Measurements from ENCODE around the gene PDE6B. TPM values are rescaled to one million over a fixed set of nuclear protein-coding genes. Genes with fewer than 3 reads are reported as not detected.
"Not testable (repeated sequence)": the region's sequence is repeated elsewhere in the genome, so short reads cannot be mapped to it uniquely, and the experiment has no call there.

PDE6B gene
- total RNA-seq, 1 donor from 2014 or later = 2.3 TPM

- H3K4me3 Mint-ChIP-seq (ENCODE audit: unreplicated experiment) = no peak overlapping the region
- peaks cover under 1% of the 10 kb centered on the region for H3K4me1 Mint-ChIP-seq (ENCODE audit: low read depth)
- DNase-seq (ENCODE audit: low spot score) = no peak
- TF ChIP-seq CTCF (IDR thresholded peaks at IDR 0.05) = no peak
- H3K27me3 Mint-ChIP-seq (ENCODE audit: low read depth) = peaks cover 10% of the 10 kb centered on the region
- no peaks in the 10 kb centered on the region for H3K36me3 Mint-ChIP-seq (ENCODE audit: low read depth)
- H3K27ac Mint-ChIP-seq (ENCODE audit: unreplicated experiment) = no peak overlapping the region
- H3K9me3 Mint-ChIP-seq (ENCODE audit: low read depth) = no peaks in the 10 kb centered on the region
Measured at GRCh38 chr4:692771-693554, 67.6 kb downstream of the PDE6B start.

GRCh38 chr4:694341-694940 is 69.1 kb downstream of the PDE6B start:
- H3K27me3 Mint-ChIP-seq (ENCODE audit: low read depth); H3K4me3 Mint-ChIP-seq (ENCODE audit: unreplicated experiment); H3K36me3 Mint-ChIP-seq (ENCODE audit: low read depth); H3K4me1 Mint-ChIP-seq (ENCODE audit: low read depth); H3K9me3 Mint-ChIP-seq (ENCODE audit: low read depth); H3K27ac Mint-ChIP-seq (ENCODE audit: unreplicated experiment); DNase-seq (ENCODE audit: low spot score): not testable (repeated sequence)

- peaks cover 5% of the 10 kb centered on the region for H3K27me3 Mint-ChIP-seq (ENCODE audit: low read depth)
Measured at GRCh38 chr4:699816-700580, 74.6 kb downstream of the PDE6B start.

GRCh38 chr4:700587-701264 is 75.4 kb downstream of the PDE6B start:
- Mint-ChIP-seq H3K27me3 (ENCODE audit: low read depth) (peaks cover 4% of the 10 kb centered on the region), H3K4me3 (ENCODE audit: unreplicated experiment) (no peak overlapping the region), H3K4me1 (ENCODE audit: low read depth) (peaks cover 2% of the 10 kb centered on the region), H3K9me3 (ENCODE audit: low read depth) (no peaks in the 10 kb centered on the region), H3K27ac (ENCODE audit: unreplicated experiment) (no peak overlapping the region), H3K36me3 (ENCODE audit: low read depth) (no peaks in the 10 kb centered on the region)
- no peak for DNase-seq (ENCODE audit: low spot score)
- peak; percentile 24 for TF ChIP-seq CTCF (IDR thresholded peaks at IDR 0.05)

More at GRCh38 chr4:699816-700580, 74.6 kb downstream of the PDE6B start:
- no peaks in the 10 kb centered on the region for H3K9me3 Mint-ChIP-seq (ENCODE audit: low read depth)
- TF ChIP-seq CTCF (IDR thresholded peaks at IDR 0.05) = no peak
- no peak overlapping the region for H3K27ac Mint-ChIP-seq (ENCODE audit: unreplicated experiment)
- no peaks in the 10 kb centered on the region for H3K4me1 Mint-ChIP-seq (ENCODE audit: low read depth)
- H3K36me3 Mint-ChIP-seq (ENCODE audit: low read depth) = no peaks in the 10 kb centered on the region
- no peak for DNase-seq (ENCODE audit: low spot score)
- H3K4me3 Mint-ChIP-seq (ENCODE audit: unreplicated experiment) = no peak overlapping the region

- DNase-seq (ENCODE audit: low spot score) = no peak
- H3K27ac Mint-ChIP-seq (ENCODE audit: unreplicated experiment) = no peak overlapping the region
- no peak overlapping the region for H3K4me3 Mint-ChIP-seq (ENCODE audit: unreplicated experiment)
- TF ChIP-seq CTCF (IDR thresholded peaks at IDR 0.05) = no peak
- H3K27me3 Mint-ChIP-seq (ENCODE audit: low read depth) = peaks cover 3% of the 10 kb centered on the region
- no peaks in the 10 kb centered on the region for H3K36me3 Mint-ChIP-seq (ENCODE audit: low read depth)
- no peaks in the 10 kb centered on the region for H3K9me3 Mint-ChIP-seq (ENCODE audit: low read depth)
- peaks cover 8% of the 10 kb centered on the region for H3K4me1 Mint-ChIP-seq (ENCODE audit: low read depth)
Measured at GRCh38 chr4:702618-703048, 77.3 kb downstream of the PDE6B start.
